Measurements from ENCODE around the gene SPAG17.

Gene SPAG17

DNA sequence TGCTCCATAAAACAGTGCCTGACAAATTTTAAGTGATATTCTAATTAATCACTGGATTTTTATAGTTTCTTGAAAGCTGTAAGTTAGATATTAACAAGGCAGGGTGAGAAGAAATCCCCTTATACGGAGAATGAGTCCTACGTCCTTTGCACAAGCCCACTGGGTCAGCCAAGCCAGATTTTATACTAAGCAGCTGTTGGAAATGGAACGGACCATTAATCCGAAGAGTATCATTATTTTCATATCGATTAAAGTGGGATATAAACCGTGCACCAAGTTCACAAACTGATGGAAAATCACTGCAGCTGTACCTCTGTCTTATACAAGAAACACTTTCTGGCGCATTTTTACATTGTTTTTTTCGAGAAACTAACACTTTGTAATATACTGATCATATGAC lies 35.2 kb downstream of the SPAG17 start:
- no peak for DNase-seq (ENCODE audit: insufficient read length, low spot score)
- no peak for FAIRE-seq
- no peak for TF ChIP-seq POLR2A (IDR thresholded peaks at IDR 0.05; ENCODE audit: low read depth, low read length)

DNA sequence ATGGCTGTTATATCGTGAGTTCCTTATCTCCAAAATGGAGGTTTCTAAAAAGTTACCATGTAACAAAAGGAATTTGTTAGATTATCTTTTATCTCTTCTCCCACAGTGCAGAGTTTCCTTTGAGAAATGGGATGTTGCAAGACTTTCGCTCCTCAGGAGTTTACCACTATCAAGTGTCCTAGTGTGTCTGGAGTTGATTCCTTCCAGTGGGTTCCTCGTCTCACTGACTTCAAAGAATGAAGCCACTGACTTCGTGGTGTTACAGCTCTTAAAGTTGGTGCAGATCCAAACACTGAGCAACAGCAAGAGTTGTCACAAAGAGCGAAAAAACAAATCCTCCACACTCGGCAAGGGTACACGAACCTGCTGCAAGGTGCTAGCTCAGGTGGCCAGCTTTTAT lies 37.0 kb downstream of the SPAG17 start:
- DNase-seq (ENCODE audit: insufficient read length, low spot score) = no peak
- no peak for FAIRE-seq
- TF ChIP-seq POLR2A (IDR thresholded peaks at IDR 0.05; ENCODE audit: low read depth, low read length) = no peak

DNA sequence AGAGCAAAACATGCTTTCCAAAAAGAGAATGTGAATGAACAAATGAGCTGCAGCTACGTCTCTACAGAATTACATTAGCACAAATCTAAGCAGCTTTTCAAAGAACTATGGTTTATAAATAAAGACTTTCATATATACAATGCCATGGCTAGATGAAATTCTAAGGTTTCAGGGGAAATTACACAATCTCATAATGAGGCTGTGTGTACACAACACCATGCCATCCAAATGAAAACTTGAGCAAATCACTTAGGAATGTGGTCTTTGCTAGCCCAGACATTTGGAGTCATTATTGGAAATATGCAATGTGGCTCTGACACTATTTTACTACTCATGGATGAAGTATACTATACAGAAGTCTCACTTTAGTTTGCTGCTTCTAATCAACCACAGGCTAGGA lies 37.5 kb downstream of the SPAG17 start:
- no peak for FAIRE-seq
- no peak for DNase-seq (ENCODE audit: insufficient read length, low spot score)
- TF ChIP-seq POLR2A (IDR thresholded peaks at IDR 0.05; ENCODE audit: low read depth, low read length) = no peak

DNA sequence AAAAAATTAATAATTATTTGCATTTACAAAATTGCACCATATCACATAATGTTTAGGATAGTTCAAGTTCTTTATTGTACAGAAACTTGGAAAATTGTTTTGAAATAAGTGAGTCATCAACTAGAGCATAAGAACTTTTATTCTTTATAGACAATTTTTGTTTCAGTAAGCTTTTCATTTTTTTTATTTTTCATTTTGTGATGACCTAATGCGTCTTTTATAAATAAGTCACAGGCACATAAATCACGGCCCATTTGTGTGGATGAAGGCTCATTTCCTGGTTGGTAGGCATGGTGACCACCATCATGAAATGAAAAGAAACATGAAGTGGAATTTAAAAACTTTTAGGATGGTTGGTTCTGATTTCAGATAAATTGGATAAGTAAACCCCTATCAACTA lies 39.3 kb downstream of the SPAG17 start:
- no peak for FAIRE-seq
- no peak for DNase-seq (ENCODE audit: insufficient read length, low spot score)
- TF ChIP-seq POLR2A (IDR thresholded peaks at IDR 0.05; ENCODE audit: low read depth, low read length) = no peak

DNA sequence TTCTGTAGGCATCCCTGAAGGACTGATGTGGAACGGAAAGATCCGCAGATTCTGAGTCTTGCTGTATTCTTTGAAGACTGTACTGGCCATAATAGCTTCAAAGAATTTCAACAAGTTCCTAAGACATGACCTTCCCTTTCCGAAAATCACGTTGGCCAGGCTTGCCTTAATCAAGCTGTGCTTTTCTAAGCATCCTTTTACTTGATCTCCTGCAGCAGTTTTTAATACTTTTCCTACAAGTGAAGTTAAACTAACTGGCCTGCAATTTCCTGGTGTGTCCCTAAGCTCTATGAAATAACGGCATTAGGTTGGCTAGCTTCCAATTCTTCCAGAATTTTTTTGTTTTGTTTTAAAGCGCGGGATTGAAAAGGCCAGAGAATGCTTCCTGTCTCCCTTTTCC lies 40.3 kb downstream of the SPAG17 start:
- FAIRE-seq = no peak
- no peak for TF ChIP-seq POLR2A (IDR thresholded peaks at IDR 0.05; ENCODE audit: low read depth, low read length)
- DNase-seq (ENCODE audit: insufficient read length, low spot score) = no peak

DNA sequence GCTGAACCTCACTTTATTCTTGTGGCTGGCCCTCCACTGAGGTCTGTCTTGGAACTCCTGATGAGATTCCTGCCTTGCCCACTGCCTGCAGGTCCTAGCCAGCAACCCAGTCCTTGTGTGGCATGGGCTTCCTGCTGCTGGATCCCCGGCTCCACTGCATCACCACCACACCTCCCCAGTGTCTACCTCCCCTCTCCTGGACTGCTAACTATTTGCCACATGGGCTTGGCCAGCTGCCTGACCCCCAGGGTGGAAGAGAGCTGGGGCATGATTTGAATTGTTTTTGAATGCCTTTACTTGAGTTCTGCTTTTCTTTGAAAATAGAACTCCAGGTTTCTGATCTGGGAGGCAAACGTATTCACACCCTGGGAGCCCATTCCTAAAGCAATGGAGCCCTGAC lies 41.2 kb downstream of the SPAG17 start:
- FAIRE-seq = no peak
- no peak for DNase-seq (ENCODE audit: insufficient read length, low spot score)
- TF ChIP-seq POLR2A (IDR thresholded peaks at IDR 0.05; ENCODE audit: low read depth, low read length) = no peak

DNA sequence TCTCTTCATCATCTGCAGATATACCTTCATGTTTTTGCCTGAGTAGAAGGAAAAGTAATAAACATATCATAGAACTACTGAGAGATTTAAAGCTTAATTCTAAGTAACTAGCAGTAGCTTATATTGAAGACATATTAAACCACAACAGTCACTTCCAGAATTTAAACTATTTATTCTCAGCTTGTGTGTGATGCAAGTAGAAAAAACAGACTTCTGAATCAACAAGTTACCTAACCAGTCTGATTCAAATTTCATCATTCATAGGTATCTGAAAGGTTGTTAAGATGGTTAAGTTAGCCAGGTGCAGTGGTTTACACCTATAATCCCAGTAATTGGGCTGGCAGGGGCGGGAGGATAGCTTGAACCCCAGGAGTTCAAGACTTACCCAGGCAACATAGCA lies 41.9 kb downstream of the SPAG17 start:
- no peak for TF ChIP-seq POLR2A (IDR thresholded peaks at IDR 0.05; ENCODE audit: low read depth, low read length)
- DNase-seq (ENCODE audit: insufficient read length, low spot score) (no peak), FAIRE-seq (no peak)

DNA sequence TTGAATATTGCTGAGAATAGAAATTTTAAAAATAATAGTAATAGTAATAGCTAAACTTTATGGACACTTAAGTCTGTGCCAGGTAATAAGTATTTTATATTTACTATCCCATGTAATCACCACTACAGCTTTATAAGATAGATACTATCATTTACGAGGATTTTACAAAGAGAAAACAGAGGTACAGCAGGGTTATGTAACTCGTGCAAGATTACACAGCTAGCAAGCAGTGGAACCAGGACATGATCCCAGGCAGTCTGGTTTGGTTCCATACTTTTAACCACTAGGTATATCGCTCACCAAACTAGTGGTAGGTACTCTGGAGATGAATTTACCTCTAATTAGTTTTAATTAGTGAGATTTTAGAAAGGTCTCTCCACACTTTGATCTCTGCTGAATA lies 42.5 kb downstream of the SPAG17 start:
- no peak for TF ChIP-seq POLR2A (IDR thresholded peaks at IDR 0.05; ENCODE audit: low read depth, low read length)
- DNase-seq (ENCODE audit: insufficient read length, low spot score) = no peak
- FAIRE-seq = no peak

DNA sequence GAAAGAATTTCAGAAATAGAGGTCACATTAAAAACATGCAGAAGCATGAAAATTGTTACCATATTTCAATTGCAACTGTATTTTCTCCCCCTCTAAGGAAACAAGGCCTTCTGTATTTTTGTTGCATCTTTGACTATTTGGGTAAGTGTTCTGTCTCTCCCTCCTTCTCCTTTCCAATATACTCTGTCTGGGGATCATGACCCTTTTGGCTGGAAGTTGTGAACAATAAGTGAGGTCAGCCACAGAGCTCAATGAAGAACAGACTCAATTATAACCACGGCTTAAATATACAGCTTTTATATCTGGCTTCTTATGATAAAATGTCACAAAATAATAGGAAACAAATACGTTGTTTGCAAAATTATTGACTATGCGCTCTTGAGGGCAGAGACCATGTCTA lies 47.1 kb downstream of the SPAG17 start:
- TF ChIP-seq POLR2A (IDR thresholded peaks at IDR 0.05; ENCODE audit: low read depth, low read length) = no peak
- DNase-seq (ENCODE audit: insufficient read length, low spot score) (no peak), FAIRE-seq (no peak)

DNA sequence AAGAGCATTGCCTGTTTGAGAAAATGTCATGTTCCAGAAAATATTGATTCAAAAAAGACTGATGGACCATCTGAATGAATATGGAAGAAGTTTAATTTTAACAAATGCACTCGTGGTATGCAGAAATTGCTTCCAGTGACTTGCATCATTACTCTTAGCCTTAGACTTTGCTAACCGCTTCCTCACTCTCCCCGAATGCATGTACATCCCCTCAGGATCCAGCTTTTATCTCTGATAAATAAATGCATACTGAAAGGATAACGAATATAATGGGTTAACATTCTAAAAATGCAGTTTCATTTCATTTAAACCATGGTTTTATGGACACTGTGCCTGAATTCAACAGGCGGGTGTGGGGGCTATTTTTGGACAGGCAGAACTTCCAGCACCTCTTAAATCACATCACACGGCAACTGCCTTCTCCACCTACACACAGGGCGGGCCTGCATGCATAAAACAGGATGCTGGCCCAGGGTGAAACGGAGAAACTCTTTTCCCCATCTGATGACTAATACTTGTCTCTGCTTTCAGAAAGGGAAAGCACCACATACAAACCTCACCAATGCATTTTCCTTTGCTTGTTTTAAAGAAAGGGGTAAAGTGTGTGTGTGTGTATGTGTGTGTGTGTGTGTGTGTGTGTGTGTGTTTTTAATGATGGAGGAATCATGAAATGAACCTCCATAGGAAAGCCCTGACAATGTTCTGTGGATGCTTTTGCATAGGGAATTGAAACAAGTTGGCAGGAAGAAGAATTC lies 48.7 kb downstream of the SPAG17 start:
- no peak for DNase-seq (ENCODE audit: insufficient read length, low spot score)
- FAIRE-seq = no peak
- no peak for TF ChIP-seq POLR2A (IDR thresholded peaks at IDR 0.05; ENCODE audit: low read depth, low read length)

DNA sequence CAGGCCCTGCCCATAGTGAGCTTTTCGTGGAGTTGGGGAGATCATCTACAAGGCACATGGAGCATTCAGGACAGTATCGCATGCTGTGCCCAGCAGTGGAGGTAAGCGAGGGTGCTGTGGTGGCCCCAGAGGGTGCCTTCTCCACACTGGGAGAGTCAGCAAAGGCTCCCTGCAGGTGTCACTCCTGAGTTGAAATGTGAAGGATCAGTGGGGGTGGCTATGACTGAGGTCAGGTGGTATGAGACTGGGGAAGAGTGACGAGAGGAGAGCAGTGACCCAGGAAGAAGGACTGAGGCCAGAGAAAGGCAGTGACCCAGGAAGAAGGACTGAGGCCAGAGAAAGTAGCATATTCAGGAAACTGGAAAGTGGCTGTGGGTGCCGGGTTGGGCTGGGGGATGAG lies 53.0 kb downstream of the SPAG17 start:
- DNase-seq (ENCODE audit: insufficient read length, low spot score) (no peak), FAIRE-seq (no peak)
- TF ChIP-seq POLR2A (IDR thresholded peaks at IDR 0.05; ENCODE audit: low read depth, low read length) = no peak

DNA sequence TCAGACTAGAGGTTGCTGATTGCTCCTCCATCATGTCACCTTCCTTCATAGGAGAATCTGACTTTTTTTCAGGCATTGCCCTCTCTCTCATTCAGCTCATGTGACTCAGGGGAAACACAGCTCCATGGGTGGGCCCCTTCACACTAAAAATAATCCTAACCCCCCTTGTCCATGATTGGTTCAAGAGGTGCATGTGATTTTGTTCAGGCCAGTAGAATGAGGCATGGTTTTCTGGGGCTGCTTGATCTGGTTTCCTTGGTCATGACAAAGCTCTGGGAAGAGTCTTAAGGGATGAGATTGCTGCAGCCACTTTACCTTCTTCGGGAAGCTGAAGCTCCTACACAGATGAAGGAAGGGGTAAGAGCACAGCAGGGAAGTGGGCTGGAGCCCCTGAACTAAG lies 56.3 kb downstream of the SPAG17 start:
- DNase-seq (ENCODE audit: insufficient read length, low spot score) (no peak), FAIRE-seq (no peak)
- TF ChIP-seq POLR2A (IDR thresholded peaks at IDR 0.05; ENCODE audit: low read depth, low read length) = no peak

DNA sequence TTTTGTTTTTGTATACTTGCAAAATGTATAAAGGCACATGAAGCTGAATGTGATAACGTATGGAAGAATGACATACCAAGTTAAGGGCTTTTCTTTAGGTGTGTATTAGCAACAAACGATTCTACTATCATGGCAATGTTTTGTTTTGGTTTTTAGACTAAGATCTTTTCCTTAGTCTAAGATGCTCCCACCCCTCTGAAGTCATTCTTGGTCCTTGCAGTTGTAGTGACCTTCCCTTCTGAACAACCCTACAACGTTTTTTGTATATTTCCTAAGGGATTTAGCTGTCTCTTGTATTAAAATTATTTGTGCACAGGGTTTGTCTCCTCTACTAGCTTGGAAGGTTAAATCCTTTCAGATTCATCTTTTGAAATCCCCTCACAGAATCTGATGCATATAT lies 61.0 kb downstream of the SPAG17 start:
- no peak for TF ChIP-seq POLR2A (IDR thresholded peaks at IDR 0.05; ENCODE audit: low read depth, low read length)
- no peak for FAIRE-seq
- DNase-seq (ENCODE audit: insufficient read length, low spot score) = no peak

DNA sequence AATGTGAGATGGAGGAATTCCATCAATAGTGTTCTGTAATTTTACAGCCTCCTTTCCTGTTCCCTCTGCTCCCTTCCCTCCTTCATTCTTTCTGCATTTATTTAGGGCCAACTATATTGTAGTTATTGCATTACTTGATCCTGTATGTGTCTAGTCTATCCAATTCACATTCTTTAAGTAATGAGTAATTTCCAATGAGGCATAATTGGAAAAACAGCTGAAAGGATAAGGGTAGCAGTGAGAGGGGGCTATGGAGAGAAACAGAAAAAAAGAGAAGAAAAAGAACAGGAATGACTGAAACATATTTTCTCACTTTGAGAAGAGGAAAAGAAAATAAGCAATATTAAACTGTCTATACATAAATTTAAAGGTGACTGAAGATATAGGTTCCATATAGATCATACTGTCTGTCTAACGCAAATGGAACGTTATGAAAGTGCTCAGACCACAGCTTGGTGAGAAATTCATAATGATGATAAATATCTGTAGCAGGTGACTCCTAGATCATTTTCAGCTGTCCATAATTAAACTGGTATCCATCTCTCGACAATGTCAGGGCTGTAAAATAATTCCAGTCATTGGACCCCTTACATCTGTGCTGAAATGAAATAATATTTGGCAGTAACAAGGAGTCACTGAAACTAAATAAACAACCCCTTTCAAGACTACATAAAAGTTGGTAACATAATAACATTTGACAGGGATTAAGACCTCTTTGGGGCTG lies 61.8 kb downstream of the SPAG17 start:
- DNase-seq (ENCODE audit: insufficient read length, low spot score) = no peak
- no peak for TF ChIP-seq POLR2A (IDR thresholded peaks at IDR 0.05; ENCODE audit: low read depth, low read length)
- FAIRE-seq = no peak

All from H54 (cell line).